Lower leg skin (tissue), 4 donors: Measurements from ENCODE around the gene TUB. TPM values are rescaled to one million over a fixed set of nuclear protein-coding genes. Genes with fewer than 3 reads are reported as not detected.

ENCODE experiments used
- DNase-seq, 2 donors: peaks; one replicate each; pipeline ENCODE4 v3.0.0-alpha.2; 2019; ENCODE audit warnings: low spot score in 2 of 2
- H3K4me3 ChIP-seq: fragments of 200-600 bp; sonication (generic); 2 replicates; pipeline ENCODE4 v1.5.1; 2017; ENCODE audit warnings: mild to moderate bottlenecking, low read depth; ENCODE audit not compliant: poor library complexity, severe bottlenecking
- POLR2A ChIP-seq, 2 donors: fragments of 450-650 bp; IDR thresholded peaks; one replicate each; pipeline ENCODE4 v1.6.1; 2016 to 2017; ENCODE audit warnings: antibody characterized with exemption in 2 of 2, mild to moderate bottlenecking in 1 of 2, moderate library complexity in 1 of 2
- WGBS, 2 donors: methylation state at CpG; one replicate each; pipeline ENCODE4 v1.1.5; 2018; 5-methylcytosine and 5-hydroxymethylcytosine counted together
- intact Hi-C: fragments of 100-400 bp; cut with DNase I; formaldehyde crosslinking; loops from one replicate; pipeline ENCODE4 v1.15.0; 2023; ENCODE audit warnings: low total_unique reads
- total RNA-seq, 4 donors: library from RNA; depleted of rRNA; stranded (reverse); fragments of >200 nt; gene quantifications; one replicate each; pipeline ENCODE4 v1.1.0, GENCODE V29; 2016
- TF ChIP-seq, protein P1 (sequence below), 3 donors: fragments of 450-650 bp; IDR thresholded peaks; one replicate each; pipeline ENCODE4 v1.5.1; 2016; ENCODE audit warnings: antibody characterized with exemption in 3 of 3, mild to moderate bottlenecking in 3 of 3, moderate library complexity in 2 of 3

TUB gene
- total RNA-seq, 4 donors from 2014 or later = 1.2 to 4.8 (median 2.5) TPM

DNA sequence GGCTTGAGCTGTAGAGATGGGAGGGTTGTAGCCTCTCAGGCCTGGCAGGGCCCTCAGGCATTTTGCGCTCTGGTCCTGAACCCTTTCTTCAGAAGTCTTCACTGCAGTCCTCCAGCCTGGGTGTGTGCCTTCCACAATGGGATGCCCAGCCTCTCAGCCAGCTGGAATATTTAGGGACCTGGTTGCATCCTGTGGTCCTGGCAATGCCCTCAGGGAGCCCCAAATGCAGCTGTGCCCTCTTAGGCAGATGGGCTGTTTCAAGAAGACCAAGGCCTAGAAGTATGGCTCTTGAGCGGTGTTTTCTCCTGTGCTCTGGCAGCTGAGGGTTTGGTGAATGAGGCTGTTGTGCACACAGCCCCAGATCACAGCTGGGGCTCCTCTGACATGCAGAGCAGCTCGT lies 6.7 kb downstream of the TUB start:
- H3K4me3 ChIP-seq = no peak overlapping the region
- 87 to 93% methylated on average over 3 of the region's 3 CpGs for WGBS, 2 donors
- TF ChIP-seq, protein P1, sequence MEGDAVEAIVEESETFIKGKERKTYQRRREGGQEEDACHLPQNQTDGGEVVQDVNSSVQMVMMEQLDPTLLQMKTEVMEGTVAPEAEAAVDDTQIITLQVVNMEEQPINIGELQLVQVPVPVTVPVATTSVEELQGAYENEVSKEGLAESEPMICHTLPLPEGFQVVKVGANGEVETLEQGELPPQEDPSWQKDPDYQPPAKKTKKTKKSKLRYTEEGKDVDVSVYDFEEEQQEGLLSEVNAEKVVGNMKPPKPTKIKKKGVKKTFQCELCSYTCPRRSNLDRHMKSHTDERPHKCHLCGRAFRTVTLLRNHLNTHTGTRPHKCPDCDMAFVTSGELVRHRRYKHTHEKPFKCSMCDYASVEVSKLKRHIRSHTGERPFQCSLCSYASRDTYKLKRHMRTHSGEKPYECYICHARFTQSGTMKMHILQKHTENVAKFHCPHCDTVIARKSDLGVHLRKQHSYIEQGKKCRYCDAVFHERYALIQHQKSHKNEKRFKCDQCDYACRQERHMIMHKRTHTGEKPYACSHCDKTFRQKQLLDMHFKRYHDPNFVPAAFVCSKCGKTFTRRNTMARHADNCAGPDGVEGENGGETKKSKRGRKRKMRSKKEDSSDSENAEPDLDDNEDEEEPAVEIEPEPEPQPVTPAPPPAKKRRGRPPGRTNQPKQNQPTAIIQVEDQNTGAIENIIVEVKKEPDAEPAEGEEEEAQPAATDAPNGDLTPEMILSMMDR (IDR thresholded peaks at IDR 0.05) = no peak
- no peak for TF ChIP-seq POLR2A (IDR thresholded peaks at IDR 0.05)
- DNase-seq = no peak
- intact Hi-C loops = no loop called here

- H3K4me3 ChIP-seq = no peak overlapping the region
- no peak for TF ChIP-seq POLR2A (IDR thresholded peaks at IDR 0.05)
- TF ChIP-seq, protein P1 (IDR thresholded peaks at IDR 0.05) = no peak
- DNase-seq = no peak
- 65 to 76% methylated on average over 8 to 14 of the region's 17 CpGs for WGBS, 2 donors
- intact Hi-C loops = loop anchor here (10.0 kb wide), 2 partner anchors 55 to 85 kb away; no protein-coding TSS in a partner anchor
These were observed 8.9 kb downstream of the TUB start for GRCh38 chr11:8089791-8090510.

GRCh38 chr11:8090756-8091155 lies 9.7 kb downstream of the TUB start:
- intact Hi-C loops = loop anchor here (10.0 kb wide), 2 partner anchors 56 to 86 kb away; no protein-coding TSS in a partner anchor
- DNase-seq = no peak
- TF ChIP-seq, protein P1 (IDR thresholded peaks at IDR 0.05) = no peak
- WGBS, 2 donors = 63 to 68% methylated on average over 5 of the region's 5 CpGs
- no peak overlapping the region for H3K4me3 ChIP-seq

DNA sequence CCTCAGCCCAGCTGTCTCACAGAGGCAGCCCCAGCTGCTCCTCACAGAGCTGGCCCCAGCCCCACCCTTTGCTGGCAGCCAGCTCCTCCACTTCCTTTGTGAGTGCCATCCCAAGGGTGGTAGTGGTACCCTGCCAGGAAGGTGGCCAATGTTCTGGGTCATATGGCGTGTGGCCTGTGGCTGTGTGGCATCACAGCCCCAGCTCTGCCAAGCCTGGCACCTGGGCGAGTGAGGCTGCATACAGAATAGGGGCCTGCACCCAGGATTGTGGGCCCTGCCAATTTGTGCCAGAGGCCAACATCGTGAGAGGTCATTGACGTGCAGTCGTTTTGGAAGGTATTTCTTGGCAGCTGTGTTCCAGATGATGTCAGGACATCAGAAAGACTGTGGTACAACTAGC lies 10.7 kb downstream of the TUB start:
- WGBS, 2 donors = 50 to 68% methylated on average over 5 of the region's 5 CpGs
- H3K4me3 ChIP-seq = no peak overlapping the region
- DNase-seq = peak in 1 of 2 donors; percentile 36
- TF ChIP-seq, protein P1 (IDR thresholded peaks at IDR 0.05) = no peak
- no peak for TF ChIP-seq POLR2A (IDR thresholded peaks at IDR 0.05)
- intact Hi-C loops = loop anchor here (10.0 kb wide), 2 partner anchors 57 to 87 kb away; no protein-coding TSS in a partner anchor

DNA sequence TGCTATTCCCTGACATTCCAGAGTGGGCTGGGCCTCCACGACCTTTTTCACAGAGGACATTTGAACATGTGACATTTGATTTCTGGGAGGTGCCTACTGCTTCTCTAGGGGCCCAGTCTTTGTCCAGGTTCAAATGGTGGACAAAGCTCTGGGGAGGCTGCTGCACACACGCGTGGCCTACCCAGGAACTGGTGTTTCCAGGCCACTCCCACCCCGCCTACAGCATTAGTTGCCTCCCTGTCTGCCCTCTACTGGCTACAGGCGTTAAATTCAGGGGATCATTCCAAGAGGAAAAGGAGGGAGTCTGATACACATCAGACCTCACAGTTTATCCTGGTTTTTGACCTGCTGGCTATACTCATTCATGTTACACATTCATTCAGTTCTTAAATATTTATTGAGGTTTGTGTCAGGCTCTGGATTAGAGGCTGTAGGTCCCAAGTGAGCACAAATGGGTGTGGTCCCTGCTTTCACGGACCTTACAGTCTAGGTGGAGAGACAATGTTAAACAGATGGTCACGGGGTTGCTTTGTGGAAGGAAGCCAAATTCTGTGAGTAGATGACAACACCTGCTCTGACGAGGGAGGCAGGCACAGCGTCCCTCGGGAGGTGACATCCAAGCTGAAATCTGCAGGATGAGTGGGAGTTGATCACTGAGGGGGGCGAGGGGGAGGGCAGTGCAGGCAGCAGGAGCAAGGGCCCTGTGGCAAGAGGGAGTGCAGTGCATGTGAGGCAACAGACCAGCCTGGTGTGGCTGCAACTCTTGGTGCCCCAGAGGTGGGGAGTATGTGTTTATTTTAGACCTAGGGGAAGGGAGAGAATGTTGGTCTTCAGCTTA lies 11.8 kb downstream of the TUB start:
- intact Hi-C loops = loop anchor here (10.0 kb wide), 2 partner anchors 58 to 88 kb away; no protein-coding TSS in a partner anchor
- WGBS, 2 donors = 36 to 49% methylated on average over 11 of the region's 11 CpGs
- DNase-seq = peak; percentile 51 to 85
- H3K4me3 ChIP-seq = no peak overlapping the region
- TF ChIP-seq POLR2A (IDR thresholded peaks at IDR 0.05) = no peak
- TF ChIP-seq, protein P1 (IDR thresholded peaks at IDR 0.05) = no peak
